SIG-M5 (cell line): ENCODE data around the gene ZIC4.

Experiments used
- DNase-seq: peaks from one replicate; lab custom pipeline; 2025; lab: John Stamatoyannopoulos, UW

ZIC4 gene

DNA sequence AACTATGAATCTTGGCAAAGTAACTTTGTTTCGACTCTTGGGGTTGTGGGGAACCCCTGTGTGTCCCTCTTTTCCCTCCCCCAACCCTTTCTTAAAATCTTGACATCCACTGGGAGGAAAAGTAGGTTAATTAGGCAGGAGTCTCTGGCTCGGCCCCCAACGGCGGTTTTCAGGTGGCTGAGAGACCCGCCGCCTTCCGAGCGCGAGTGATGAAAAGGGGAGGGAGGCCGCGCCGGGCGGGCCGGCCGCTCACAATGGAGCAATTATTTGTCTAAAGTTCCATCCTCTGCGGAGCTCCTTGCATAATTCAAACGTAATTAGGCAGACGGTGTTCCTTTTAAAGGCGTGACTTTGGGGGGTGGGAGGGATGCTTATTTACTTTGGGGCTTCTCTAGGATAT is 51.7 kb downstream of the ZIC4 start:
- no peak for DNase-seq

DNA sequence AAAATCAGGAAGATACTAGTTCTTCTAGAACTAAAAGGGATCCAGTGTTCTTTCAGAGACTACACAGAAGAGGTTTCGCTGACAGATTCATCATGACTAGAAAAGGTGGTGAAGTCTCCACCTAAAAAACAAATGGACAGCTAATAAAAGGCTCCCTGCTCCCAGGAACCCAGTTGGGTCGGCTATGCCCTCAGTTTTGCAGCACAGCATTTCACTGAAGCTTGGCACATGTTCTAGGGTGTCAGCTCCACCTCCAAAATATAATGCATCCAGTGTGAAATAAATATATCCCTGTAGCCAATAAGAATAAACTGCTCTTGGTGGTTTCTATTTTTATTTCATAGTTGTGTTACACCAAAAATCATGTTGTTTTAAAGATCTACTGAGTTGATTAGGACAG is 55.0 kb downstream of the ZIC4 start:
- DNase-seq, result no peak

- DNase-seq, result no peak
Measured at GRCh38 chr3:147348976-147349375, 57.4 kb downstream of the ZIC4 start.

DNA sequence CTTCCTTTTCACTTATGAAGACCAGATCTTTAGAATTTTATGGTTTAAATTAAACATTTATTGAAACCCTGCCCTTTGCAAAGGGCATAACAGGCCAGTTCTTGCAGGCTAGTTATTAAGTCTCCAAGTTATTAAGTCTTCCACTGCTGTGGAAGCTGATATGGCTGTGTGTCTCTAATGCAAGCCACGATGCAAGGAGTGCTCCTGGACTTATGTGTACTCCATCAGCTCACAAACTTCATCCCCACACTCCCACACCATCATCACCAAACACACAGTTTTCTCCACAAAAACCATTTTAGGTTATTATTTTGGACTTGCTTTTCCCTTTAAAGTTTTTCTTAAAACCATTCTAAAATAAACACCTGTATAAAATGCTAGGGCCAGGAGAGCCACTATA is 62.4 kb downstream of the ZIC4 start:
- DNase-seq, result no peak

DNA sequence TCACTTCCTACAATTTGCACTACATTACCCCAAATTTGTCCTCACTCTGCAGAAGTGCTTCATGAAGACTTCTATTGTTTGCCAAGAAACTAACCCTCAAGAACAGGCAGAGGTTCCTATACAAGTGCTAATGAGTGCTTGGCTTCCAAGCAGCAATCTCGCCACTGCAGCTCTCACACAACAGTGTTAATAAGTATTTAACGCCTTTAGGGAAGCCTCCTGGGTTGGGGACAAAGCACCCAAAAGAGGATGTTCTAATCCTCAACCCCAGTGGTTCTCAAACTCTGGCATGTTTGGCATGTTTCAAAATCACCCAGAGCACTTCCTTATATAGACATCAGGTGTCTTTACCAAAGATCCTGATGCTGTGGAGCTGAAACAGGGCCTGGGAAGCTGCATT is 64.6 kb downstream of the ZIC4 start:
- DNase-seq, result no peak

GRCh38 chr3:147336543-147337278 is 69.6 kb downstream of the ZIC4 start:
- no peak for DNase-seq
